Ishikawa (cell line): ENCODE data around the gene RAB28.

ENCODE experiments used
- CEBPB ChIP-seq: IDR thresholded peaks from 2 replicates; pipeline ENCODE4 v1.6.1; 2012
- CREB1 ChIP-seq: IDR thresholded peaks from 2 replicates; pipeline ENCODE4 v1.6.1; 2012; ENCODE audit warnings: low read depth
- EGR1 ChIP-seq: IDR thresholded peaks from 2 replicates; pipeline ENCODE4 v1.6.1; 2012
- EP300 ChIP-seq: IDR thresholded peaks from 2 replicates; pipeline ENCODE4 v1.6.1; 2012; ENCODE audit warnings: borderline replicate concordance
- FOXM1 ChIP-seq: IDR thresholded peaks from 2 replicates; pipeline ENCODE4 v1.6.1; 2012; ENCODE audit warnings: low read depth, borderline replicate concordance
- MAX ChIP-seq: IDR thresholded peaks from 2 replicates; pipeline ENCODE4 v1.6.1; 2012
- NFIC ChIP-seq: IDR thresholded peaks from 2 replicates; pipeline ENCODE4 v1.6.1; 2012
- RAD21 ChIP-seq: IDR thresholded peaks from 2 replicates; pipeline ENCODE4 v1.6.1; 2012; ENCODE audit warnings: low read depth
- REST ChIP-seq: IDR thresholded peaks from 2 replicates; pipeline ENCODE4 v1.6.1; 2012; ENCODE audit warnings: low read depth, mild to moderate bottlenecking
- TAF1 ChIP-seq: IDR thresholded peaks from 2 replicates; pipeline ENCODE4 v1.6.1; 2012; ENCODE audit warnings: low read depth, mild to moderate bottlenecking
- TCF12 ChIP-seq: IDR thresholded peaks from 2 replicates; pipeline ENCODE4 v1.6.1; 2012; ENCODE audit warnings: low read depth
- TEAD4 ChIP-seq: IDR thresholded peaks from 2 replicates; pipeline ENCODE4 v1.6.1; 2012
- USF1 ChIP-seq: IDR thresholded peaks from 2 replicates; pipeline ENCODE4 v1.6.1; 2012
- YY1 ChIP-seq: IDR thresholded peaks from 2 replicates; pipeline ENCODE4 v1.6.1; 2012; ENCODE audit warnings: low read depth
- ZBTB7A ChIP-seq: IDR thresholded peaks from 2 replicates; pipeline ENCODE4 v1.6.1; 2012; ENCODE audit warnings: low read depth

The RAB28 gene

GRCh38 chr4:13464973-13465372 lies 19.2 kb downstream of the RAB28 start:
- TF ChIP-seq YY1 (no peak), REST (no peak), MAX (no peak), NFIC (no peak), CREB1 (no peak), EP300 (no peak), CEBPB (no peak), RAD21 (no peak), TCF12 (no peak), FOXM1 (no peak), ZBTB7A (no peak)

GRCh38 chr4:13464543-13464942 lies 19.6 kb downstream of the RAB28 start:
- no peak for TF ChIP-seq EGR1
- TF ChIP-seq TEAD4 = no peak
- TF ChIP-seq REST = no peak
- TF ChIP-seq ZBTB7A = no peak
- TF ChIP-seq USF1 = no peak
- TF ChIP-seq RAD21 = no peak
- no peak for TF ChIP-seq EP300
- no peak for TF ChIP-seq TAF1
- TF ChIP-seq MAX = no peak
- no peak for TF ChIP-seq FOXM1
- no peak for TF ChIP-seq CREB1
- no peak for TF ChIP-seq YY1
- no peak for TF ChIP-seq NFIC
- TF ChIP-seq TCF12 = no peak
- no peak for TF ChIP-seq CEBPB

GRCh38 chr4:13461191-13461905 lies 22.8 kb downstream of the RAB28 start:
- TF ChIP-seq RAD21 (no peak), USF1 (no peak), MAX (no peak), TAF1 (no peak), YY1 (no peak), REST (no peak), EGR1 (no peak), NFIC (no peak), CREB1 (no peak), TCF12 (no peak), ZBTB7A (no peak), CEBPB (no peak), FOXM1 (no peak), EP300 (no peak), TEAD4 (no peak)

GRCh38 chr4:13455411-13455810 lies 28.7 kb downstream of the RAB28 start:
- TF ChIP-seq YY1 (no peak), RAD21 (no peak), CEBPB (no peak), TCF12 (no peak), CREB1 (no peak), MAX (no peak), NFIC (no peak), EGR1 (no peak), REST (no peak), USF1 (no peak)
